ENCODE data around the gene FKBP1A.
"Not testable (repeated sequence)": the region's sequence is repeated elsewhere in the genome, so short reads cannot be mapped to it uniquely, and the experiment has no call there.

FKBP1A gene

GRCh38 chr20:1401451-1401907 lies 8.6 kb upstream of the FKBP1A start:
- H3K27ac ChIP-seq (ENCODE audit: low read length) = no peak overlapping the region
- TF ChIP-seq EZH2phosphoT487 (IDR thresholded peaks at IDR 0.05; ENCODE audit: low read depth) (no peak), CTCF (IDR thresholded peaks at IDR 0.05; ENCODE audit: low read depth, low read length) (no peak)
- peaks cover 43% of the 10 kb centered on the region for H3K27me3 ChIP-seq (ENCODE audit: low read depth, low read length)
- no peaks in the 10 kb centered on the region for H3K79me2 ChIP-seq (ENCODE audit: low read length)
- H3K4me2 ChIP-seq (ENCODE audit: low read length) = no peak overlapping the region
- H3K36me3 ChIP-seq (replicated peaks; ENCODE audit: low read depth, low read length) = no peaks in the 10 kb centered on the region
- no peaks in the 10 kb centered on the region for H3K9me3 ChIP-seq (ENCODE audit: insufficient read depth, low read length)
- H3K4me1 ChIP-seq (ENCODE audit: low read length) = peaks cover 4% of the 10 kb centered on the region; the same call in 1 of the 2 replicates
- no peak overlapping the region for H3K9ac ChIP-seq (ENCODE audit: low read length)
- no peak overlapping the region for H3K4me3 ChIP-seq (ENCODE audit: low read length)
- no peaks in the 10 kb centered on the region for H4K20me1 ChIP-seq (ENCODE audit: insufficient read depth, low read length)
- no peak overlapping the region for H2AFZ ChIP-seq (ENCODE audit: low read depth, low read length)

- H3K27ac ChIP-seq (ENCODE audit: low read length); H3K4me3 ChIP-seq (ENCODE audit: low read length); H3K9ac ChIP-seq (ENCODE audit: low read length); H4K20me1 ChIP-seq (ENCODE audit: insufficient read depth, low read length); H3K4me1 ChIP-seq (ENCODE audit: low read length); H3K9me3 ChIP-seq (ENCODE audit: insufficient read depth, low read length); H3K79me2 ChIP-seq (ENCODE audit: low read length); H2AFZ ChIP-seq (ENCODE audit: low read depth, low read length); H3K4me2 ChIP-seq (ENCODE audit: low read length); H3K36me3 ChIP-seq (replicated peaks; ENCODE audit: low read depth, low read length): not testable (repeated sequence)
- H3K27me3 ChIP-seq (ENCODE audit: low read depth, low read length) = peaks cover 59% of the 10 kb centered on the region
These were observed 7.0 kb upstream of the FKBP1A start for GRCh38 chr20:1399678-1400366.

- H3K4me3 ChIP-seq (ENCODE audit: low read length); H4K20me1 ChIP-seq (ENCODE audit: insufficient read depth, low read length); H3K4me2 ChIP-seq (ENCODE audit: low read length); H3K79me2 ChIP-seq (ENCODE audit: low read length); H3K9me3 ChIP-seq (ENCODE audit: insufficient read depth, low read length); H3K36me3 ChIP-seq (replicated peaks; ENCODE audit: low read depth, low read length); H3K27ac ChIP-seq (ENCODE audit: low read length); H2AFZ ChIP-seq (ENCODE audit: low read depth, low read length); H3K9ac ChIP-seq (ENCODE audit: low read length); H3K4me1 ChIP-seq (ENCODE audit: low read length): not testable (repeated sequence)
- peaks cover 60% of the 10 kb centered on the region for H3K27me3 ChIP-seq (ENCODE audit: low read depth, low read length)
These were observed 5.3 kb upstream of the FKBP1A start for GRCh38 chr20:1398185-1398584.

- H3K36me3 ChIP-seq (replicated peaks; ENCODE audit: low read depth, low read length) = no peaks in the 10 kb centered on the region
- TF ChIP-seq CTCF (IDR thresholded peaks at IDR 0.05; ENCODE audit: low read depth, low read length) = peak; percentile 52
- no peak for TF ChIP-seq EZH2phosphoT487 (IDR thresholded peaks at IDR 0.05; ENCODE audit: low read depth)
- peaks cover 8% of the 10 kb centered on the region for H3K4me1 ChIP-seq (ENCODE audit: low read length)
- no peak overlapping the region for H3K4me3 ChIP-seq (ENCODE audit: low read length)
- H2AFZ ChIP-seq (ENCODE audit: low read depth, low read length) = no peak overlapping the region
- no peaks in the 10 kb centered on the region for H3K9me3 ChIP-seq (ENCODE audit: insufficient read depth, low read length)
- H3K4me2 ChIP-seq (ENCODE audit: low read length) = no peak overlapping the region
- H3K27me3 ChIP-seq (ENCODE audit: low read depth, low read length) = peaks cover 59% of the 10 kb centered on the region
- H3K27ac ChIP-seq (ENCODE audit: low read length) = no peak overlapping the region
- H3K79me2 ChIP-seq (ENCODE audit: low read length) = peaks cover 2% of the 10 kb centered on the region; the same call in 1 of the 2 replicates
- no peaks in the 10 kb centered on the region for H4K20me1 ChIP-seq (ENCODE audit: insufficient read depth, low read length)
- no peak overlapping the region for H3K9ac ChIP-seq (ENCODE audit: low read length)
These were observed 4.9 kb upstream of the FKBP1A start for GRCh38 chr20:1397710-1398109.

- H3K9ac ChIP-seq (ENCODE audit: low read length) = no peak overlapping the region
- no peak overlapping the region for H3K4me3 ChIP-seq (ENCODE audit: low read length)
- TF ChIP-seq CTCF (IDR thresholded peaks at IDR 0.05; ENCODE audit: low read depth, low read length) = no peak
- TF ChIP-seq EZH2phosphoT487 (IDR thresholded peaks at IDR 0.05; ENCODE audit: low read depth) = no peak
- no peaks in the 10 kb centered on the region for H3K36me3 ChIP-seq (replicated peaks; ENCODE audit: low read depth, low read length)
- peaks cover 3% of the 10 kb centered on the region for H4K20me1 ChIP-seq (ENCODE audit: insufficient read depth, low read length)
- no peak overlapping the region for H3K4me2 ChIP-seq (ENCODE audit: low read length)
- peaks cover 57% of the 10 kb centered on the region for H3K27me3 ChIP-seq (ENCODE audit: low read depth, low read length)
- no peak overlapping the region for H3K27ac ChIP-seq (ENCODE audit: low read length)
- peaks cover 11% of the 10 kb centered on the region for H3K4me1 ChIP-seq (ENCODE audit: low read length)
- H3K79me2 ChIP-seq (ENCODE audit: low read length) = peaks cover 12% of the 10 kb centered on the region
- H2AFZ ChIP-seq (ENCODE audit: low read depth, low read length) = no peak overlapping the region
- H3K9me3 ChIP-seq (ENCODE audit: insufficient read depth, low read length) = no peaks in the 10 kb centered on the region
These were observed 3.8 kb upstream of the FKBP1A start for GRCh38 chr20:1396702-1397101.

Data from OCI-LY3 (cell line).